Measurements from ENCODE around the gene SBF1.
"Not testable (repeated sequence)": the region's sequence is repeated elsewhere in the genome, so short reads cannot be mapped to it uniquely, and the experiment has no call there.

SBF1 gene

DNA sequence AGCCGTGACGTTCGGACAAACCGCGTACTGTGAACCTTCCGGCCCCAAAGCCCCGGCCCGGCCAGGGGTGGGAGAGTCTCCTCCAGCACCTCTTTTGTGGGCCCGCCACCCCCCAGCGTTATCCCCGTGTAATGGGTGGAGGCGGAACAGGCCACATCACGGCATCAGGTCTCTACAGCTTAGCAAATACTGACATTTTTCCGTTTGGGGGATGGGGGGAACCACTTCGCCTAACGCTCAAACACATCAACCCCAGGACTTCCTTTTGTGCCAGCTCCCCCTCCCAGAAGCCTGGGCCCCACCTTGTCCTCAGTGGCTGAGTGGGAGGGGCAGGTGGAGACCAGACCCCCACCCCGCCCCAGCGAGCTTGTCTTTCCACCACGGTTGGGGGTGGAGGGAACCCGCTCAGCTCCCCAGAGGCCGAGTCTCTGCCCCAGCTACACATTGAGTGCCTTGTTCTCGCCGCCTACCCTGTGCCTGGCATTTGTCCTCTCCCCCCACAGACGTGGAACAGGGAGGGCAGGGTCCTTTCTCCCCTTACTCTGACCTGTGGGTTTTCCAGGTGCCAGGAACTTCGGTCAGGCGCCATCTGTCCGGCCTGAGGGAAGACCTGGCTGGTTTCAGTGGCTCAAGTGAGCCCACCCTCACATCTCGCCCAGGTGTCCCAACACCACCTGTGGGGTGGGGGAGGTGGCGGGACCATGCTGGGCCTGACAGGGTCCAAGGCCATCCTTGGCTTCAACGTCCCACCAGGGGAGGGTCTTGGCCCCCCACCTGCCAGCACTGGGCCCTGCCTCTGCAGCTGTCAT lies 29.6 kb downstream of the SBF1 start:
- DNase-seq (ENCODE audit: low spot score), result no peak

DNA sequence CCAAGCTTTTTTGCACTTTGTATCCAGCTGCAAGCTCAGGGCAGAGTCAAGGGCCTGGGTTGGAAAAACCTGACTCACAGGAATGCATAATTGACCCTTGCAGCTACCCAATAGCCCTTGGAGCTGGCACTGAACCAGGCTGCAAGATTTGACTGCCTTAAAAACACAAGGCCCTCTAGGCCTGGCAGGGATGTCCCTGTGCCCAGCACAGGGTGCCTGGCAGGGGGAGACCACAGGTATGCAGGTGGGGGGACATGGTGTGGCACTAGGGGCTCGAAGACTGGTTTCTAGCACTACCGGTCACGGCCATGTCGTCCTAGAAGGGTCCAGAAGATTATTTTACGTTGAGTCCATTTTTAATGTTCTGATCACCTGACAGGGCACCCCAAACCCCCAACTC lies 30.2 kb downstream of the SBF1 start:
- peak; percentile 7 for DNase-seq (ENCODE audit: low spot score)

DNA sequence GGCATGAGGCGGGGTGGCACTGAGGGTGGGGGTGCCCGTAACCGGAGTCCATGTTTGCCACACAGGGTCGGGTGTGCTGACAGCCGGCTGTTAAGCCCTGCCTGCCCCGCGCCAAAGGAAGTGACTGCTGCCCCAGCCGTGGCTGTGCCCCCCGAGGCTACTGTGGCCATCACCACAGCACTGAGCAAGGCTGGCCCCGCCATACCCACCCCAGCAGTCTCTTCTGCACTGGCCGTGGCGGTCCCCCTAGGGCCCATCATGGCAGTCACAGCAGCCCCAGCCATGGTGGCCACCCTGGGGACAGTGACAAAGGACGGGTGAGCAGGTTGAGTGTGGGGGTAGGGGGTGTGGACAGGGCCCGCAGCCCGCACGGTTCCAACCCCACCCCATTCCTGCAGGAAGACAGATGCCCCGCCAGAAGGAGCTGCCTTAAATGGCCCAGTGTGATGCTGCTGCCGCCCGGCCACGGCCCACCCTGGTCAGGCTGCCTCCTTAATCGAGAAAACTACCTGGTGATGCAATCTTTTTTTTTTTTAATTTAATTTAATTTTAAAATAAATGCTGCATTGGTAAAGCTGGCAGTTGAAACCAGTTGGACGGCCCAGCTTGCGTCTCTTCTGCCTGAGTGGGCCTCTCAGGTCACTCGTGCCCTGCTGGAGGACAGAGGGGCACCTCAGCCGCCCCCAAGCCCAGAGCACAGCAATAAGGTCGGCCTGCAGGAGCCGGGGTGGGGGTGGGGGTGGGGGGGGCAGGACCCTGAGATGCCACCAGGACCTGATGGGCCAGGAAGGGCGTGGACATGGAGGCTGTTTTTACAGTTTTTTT lies 30.8 kb downstream of the SBF1 start:
- no peak for DNase-seq (ENCODE audit: low spot score)

DNA sequence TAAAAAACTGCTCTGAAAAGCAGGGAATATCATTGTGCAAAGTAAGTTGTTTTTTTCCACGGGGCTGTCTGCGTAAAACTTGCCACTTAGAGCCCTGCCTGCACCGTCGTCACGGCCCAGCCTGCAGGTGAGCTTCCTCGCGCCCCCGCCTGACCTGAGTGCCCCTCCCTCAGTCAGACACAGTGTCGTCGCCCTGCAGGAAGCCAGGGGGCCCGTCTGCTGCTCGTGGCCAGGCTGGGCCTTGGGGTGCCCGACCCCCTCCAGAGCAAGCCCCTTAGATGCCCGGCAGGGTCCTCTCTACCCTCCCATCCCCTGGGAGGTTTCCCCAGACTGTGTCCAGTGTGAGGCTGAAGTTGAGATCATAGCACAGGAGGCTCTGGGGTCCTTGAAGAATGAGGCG lies 31.6 kb downstream of the SBF1 start:
- no peak for DNase-seq (ENCODE audit: low spot score)

DNA sequence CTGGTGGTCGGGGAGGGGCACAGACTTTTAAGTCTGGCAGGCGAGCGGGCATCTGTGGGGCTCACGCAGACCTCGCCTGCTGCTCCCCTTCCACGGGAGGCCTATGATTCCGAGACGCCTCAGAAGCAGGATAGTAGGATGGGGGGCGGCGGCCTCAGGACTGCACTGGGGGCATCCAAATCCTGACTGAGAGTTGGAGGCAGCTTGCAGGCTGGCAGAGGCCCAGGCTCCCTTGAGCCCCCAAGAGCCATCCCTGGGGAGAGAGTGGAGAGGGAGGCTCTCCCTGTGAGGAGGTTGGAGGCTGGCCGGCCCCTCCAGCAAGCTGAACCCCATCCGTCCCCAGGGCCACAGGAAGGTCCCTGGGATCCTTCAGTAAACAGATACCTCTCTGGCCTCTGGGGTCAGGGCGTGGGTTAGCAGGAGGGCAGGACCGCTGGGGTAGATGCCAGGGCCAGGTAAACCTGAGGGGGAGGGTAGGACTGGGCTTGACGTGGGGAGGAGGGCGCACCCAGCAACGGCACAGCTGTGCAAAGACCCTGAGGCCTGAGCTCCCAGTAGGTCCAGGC lies 33.3 kb downstream of the SBF1 start:
- no peak for DNase-seq (ENCODE audit: low spot score)

DNA sequence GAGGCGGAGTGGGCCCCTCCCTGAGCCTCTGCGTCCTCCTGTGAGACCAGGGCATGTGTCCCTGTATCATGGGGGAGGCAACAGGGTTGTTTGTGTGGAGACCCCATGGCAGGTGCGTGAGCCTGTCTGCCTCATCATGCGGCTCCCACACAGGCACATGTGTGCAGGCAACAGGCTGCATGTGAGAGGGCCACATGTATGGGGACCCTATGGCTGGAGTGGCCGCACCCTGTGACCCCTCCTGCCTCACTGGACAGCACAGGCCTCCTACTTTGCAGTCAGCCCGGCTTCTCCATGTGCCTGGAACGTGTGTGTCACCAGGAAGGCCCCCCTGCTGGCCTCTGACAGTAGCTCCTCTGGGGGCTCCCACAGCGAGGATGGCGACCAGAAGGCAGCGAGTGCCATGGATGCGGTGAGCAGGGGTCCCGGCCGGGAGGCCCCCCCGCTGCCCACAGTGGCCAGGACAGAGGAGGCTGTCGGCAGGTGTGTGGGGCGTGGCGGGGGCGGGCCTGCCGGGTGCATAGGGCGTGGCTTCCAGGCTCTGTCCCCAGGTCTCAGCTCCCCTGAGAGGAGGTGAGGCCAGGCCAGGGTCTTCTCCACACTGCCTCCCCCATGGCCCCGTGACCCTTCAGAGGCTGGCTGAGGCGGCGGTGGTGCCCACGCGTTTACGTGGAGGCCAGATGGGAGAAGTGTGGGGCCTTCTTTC lies 34.1 kb downstream of the SBF1 start:
- DNase-seq (ENCODE audit: low spot score), result no peak

DNA sequence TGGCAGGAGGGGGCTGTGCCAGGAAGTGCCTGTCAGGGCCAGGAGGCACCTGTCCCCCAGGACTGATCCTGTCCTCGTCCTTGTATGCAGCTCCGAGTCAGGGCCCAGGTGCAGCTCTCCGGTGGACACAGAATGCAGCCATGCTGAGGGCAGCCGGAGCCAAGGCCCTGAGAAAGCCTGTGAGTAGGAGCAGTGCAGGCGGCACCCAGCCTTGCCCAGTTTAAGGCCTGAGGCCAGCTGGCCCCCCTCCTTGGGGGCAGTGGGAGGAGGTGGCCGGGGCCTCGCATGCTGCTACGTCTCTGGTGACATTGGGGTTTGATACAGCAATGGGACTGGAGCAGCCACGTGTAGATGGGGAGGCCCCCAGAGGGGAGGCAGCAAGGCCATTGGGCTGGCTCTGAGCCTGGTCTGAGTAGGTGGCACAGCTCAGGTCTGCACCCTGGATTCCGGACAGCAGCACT lies 34.9 kb downstream of the SBF1 start:
- DNase-seq (ENCODE audit: low spot score), result no peak

DNA sequence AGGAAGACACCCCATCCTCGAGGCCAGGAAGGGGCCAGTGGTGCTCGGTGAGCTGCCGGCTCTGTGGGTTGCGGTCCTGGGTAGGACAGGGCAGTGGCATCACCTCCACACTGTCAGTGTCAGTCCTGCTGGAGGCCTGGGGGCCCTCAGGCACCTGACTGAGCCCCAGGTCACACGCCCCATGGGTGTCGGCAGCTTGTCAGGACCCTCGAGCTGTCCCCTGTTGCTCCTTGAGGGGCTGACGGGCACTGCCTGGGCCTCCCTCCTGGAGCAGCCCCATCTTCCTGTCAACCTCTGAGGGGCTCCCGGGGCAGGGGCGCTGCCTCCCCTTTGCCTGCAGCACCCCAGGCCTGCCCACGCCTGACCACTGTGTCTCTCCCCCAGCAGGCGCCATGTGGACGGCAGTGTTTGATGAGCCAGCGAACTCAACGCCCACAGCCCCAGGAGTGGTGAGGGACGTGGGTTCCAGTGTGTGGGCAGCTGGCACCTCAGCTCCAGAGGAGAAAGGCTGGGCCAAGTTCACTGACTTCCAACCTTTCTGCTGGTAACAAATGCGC lies 35.4 kb downstream of the SBF1 start:
- no peak for DNase-seq (ENCODE audit: low spot score)

DNA sequence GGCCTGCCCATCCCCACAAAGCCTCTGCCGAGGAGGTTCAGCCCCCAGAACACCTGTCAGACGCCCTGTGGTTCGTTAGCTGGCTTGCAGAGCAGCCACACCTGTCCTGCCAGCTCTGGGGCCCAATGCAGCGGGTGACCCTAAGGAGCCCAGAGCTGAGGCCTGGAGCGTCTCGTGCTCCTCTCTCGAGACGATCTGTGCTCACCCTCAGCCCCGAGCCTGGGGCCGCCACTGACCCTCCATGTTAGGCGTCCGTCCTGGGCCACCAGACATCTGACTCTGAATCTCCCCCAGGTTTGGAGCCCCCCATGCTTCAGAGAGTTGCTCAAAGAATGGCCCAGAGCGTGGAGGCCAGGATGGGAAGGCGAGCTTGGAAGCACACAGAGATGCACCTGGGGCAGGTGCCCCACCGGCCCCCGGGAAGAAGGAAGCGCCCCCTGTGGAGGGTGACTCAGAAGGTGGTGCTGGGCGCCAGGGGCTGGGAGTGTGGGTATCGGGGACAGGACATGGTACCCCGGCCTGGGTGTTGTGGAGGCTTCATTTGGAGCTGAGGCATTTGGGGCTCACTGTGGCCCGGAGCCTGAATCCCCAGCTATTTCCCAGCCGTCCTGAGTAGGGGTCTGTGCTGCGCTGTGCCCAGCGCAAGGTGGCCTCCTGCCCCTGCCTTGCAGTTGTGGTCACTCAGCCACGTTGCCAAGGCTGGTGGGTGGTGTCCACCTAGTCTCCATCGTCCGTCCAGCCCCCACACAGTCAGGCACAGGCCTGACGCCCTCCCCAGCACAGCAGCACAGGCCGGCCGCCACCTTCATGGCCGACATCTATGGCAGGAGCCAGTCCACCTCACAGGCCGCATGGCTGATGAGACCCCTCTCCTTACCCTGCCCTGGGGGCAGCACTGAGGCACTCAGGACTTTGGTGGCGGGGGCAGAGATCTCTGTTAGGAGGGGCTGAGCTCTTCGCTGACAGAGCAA lies 36.2 kb downstream of the SBF1 start:
- no peak for DNase-seq (ENCODE audit: low spot score)

DNA sequence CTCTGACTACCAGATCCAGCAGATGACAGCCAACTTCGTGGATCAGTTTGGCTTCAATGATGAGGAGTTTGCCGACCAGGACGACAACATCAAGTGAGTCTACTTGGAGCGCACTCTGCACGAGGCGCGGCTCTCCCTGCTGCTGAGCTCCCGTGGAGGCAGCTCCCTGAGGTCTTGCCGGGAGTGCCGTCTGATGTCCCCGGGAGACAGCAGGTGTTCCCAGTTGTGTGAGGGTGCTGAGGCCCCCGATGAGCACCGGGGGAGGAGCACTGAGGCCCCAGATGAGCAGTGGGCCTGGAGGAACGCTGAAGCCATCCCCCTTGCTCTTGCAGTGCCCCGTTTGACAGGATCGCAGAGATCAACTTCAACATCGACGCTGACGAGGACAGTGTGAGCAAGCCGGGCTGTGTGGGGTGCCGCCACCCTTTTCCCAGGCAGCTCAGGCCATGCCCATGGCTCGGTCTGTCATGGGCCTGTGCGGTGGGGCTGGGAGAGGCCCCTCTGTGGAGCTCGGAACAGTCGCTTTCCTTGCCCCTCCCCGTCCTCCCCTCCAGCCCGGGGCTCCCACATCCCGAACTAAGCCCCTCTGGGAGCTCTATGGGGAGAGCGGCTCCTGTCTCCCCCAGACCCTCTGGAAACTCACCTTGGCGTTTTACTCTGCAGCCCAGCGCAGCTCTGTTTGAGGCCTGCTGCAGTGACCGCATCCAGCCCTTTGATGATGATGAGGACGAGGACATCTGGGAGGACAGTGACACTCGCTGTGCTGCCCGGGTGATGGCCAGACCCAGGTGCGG lies 37.1 kb downstream of the SBF1 start:
- no peak for DNase-seq (ENCODE audit: low spot score)

DNA sequence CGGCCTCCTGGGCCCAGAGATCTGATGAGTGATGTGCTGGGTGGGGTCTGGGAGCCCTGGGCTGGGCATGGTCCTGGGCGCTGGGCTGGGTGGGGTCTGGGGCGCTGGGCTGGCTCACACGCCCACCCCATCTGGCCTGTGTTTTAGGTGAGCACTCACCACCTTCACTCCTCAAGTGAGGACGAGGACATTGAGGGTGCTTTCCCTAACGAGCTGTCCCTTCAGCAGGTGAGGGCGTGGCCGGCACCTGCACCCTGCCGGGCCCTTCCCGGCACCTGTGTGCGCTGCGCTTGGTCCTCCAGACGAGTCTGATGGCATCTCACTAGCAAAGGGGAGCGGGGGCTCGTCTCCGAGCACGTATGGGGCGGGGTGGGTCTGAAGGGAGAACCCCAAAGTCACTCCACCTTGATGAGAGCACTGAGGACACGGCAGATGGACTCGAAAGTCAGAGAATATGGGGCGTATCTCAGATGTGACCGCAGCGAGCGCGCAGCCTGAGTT lies 37.9 kb downstream of the SBF1 start:
- DNase-seq (ENCODE audit: low spot score), result no peak

DNA sequence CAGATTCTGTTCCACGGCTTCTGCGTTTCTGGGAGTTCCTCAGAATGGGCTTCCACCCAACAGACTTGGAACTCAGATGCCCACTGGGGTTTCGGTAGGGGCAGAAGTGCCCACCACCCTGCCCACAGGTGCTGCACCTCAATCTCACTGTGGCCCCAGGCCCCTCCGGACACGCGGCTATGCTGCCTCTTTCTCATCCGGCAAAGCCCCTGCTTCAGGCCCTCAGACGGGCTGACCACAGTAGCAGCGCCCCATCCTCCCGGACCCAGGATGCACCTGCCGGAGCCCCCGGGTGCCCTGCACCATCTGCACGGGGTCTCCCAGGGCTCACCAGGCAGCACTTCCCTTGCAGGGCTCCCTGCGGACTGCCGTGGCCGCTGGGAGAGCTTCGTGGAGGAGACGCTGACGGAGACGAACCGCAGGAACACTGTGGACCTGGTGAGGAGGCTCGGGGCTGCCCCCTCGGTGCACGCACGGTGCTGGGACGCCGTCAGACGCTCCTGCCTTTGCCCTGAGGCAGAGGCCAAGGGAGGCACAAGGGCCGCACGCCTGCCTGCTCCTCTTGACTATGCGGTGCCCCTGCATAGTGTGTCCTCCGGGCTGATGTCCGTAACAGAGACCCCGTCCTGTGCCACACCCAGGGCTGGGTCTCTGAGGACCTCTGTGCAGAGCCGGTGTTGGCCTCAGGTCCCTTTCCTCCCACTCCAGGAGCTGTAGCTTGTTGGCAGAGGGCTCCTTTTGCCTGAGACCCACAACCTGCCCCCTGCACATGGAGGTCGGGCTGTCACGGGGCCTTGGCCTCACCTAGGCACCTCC lies 38.6 kb downstream of the SBF1 start:
- DNase-seq (ENCODE audit: low spot score), result no peak

DNA sequence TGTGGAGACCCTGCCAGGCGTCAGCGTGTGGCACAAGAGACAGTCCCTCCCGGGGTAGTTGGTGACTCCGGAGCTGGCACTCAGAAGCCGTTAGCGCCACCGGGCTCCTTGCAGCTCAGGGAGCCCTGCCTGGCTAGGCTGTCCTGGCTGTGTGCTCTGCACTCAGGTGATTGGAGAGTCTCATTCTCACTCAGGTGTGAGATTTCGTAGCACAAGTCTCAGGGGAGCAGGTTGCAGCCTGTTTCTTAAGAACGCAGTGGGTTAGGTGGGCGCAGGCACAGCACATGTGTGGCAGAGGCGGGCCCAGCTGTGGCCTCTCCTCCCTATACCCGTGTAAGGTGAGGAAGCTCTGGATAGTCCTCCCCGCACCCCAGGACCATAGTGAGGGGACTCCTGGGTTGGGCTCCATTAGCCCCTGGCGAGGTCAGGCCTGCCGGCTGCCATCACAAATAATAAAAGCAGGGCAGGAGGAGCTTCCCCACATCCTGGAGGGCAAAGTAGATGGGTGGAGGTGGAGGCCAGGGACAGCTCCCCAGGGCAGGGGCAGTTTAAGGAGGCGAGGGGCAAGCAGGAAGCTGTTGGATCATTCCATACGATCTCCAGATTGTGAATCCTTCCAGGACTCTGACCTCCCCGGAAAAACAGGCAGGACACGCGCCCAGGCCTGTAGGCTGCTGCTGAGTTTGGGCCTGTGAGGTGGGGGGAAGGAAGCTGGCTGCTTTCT lies 39.4 kb downstream of the SBF1 start:
- no peak for DNase-seq (ENCODE audit: low spot score)

DNA sequence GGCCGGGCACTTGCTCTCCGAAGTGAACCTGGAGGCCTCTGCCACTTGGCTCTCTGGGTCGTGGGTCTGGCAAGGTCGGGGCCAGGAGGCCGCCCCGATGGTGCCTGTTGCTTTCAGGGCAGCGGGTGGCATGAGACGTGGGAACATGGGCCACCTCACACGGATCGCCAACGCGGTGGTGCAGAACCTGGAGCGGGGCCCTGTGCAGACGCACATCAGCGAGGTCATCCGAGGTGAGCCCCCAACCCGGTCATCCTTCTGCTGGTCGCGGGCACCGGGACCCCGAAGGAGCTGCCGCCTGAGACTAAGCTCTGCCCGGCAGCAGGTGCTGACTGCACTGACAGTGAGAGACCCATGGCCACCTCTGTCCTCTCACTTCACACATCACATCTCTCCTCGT lies 40.0 kb downstream of the SBF1 start:
- DNase-seq (ENCODE audit: low spot score), result no peak

DNA sequence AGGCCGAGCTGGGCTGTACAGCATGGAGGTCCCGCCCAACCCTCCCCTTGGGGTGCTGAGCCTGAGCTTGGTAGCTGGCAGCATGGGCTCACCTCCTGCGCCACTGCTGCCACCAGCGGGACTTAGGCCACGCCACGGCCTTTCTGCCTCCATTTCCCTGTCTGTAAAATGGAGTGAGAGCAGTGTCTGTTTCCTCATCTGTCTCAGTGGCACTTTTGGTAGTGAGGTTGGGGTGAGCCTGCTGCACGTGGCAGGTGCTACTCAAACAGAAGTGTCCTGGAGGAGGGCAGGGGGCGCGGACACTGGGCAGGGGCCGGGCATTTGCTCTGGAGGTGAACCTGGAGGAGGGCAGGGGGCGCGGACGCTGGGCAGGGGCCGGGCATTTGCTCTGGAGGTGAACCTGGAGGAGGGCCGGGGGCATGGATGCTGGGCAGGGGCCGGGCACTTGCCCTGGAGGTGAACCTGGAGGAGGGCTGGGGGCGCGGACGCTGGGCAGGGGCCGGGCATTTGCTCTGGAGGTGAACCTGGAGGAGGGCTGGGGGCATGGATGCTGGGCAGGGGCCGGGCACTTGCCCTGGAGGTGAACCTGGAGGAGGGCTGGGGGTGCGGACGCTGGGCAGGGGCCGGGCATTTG lies 41.8 kb downstream of the SBF1 start:
- not testable (repeated sequence) for DNase-seq (ENCODE audit: low spot score)

DNA sequence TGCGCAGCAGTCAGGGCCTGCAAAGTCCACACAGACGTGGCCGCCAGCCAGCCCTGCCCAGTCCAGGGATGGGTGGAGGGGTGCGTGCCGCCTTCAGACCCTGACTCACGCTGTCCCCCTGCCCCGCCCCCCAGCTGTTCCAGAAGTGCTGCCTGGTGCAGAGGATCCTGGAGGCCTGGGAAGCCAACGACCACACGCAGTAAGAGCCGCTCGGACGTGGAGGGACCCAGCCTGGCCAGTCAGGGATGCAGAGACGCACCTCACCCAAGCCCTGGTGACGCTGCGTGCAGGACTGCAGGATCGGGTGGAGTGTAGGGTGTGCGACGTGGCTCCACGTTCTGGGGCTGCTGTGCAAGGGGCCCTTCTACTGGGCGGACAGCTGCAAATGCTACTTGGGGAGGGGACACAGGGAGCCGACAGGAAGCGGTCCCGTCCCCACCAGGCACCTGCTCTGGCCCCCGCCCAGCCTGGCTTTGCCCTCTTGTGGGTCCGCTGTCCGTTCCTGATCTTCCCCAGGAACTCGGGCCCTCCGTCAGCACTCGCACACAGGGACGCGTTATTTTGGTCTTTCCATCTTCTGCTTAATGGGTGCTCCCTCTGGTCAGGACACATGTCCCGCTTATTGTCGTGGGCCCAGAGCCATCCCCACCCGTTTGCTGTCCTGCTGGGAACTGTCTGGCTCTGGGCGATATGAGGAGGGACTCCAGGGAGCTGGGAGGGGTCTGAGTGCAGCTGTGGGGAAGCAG lies 42.5 kb downstream of the SBF1 start:
- no peak for DNase-seq (ENCODE audit: low spot score)

Data from kidney capillary endothelial cell (primary cell).